ENCODE measurements around the gene KANK4. TPM values are rescaled to one million over a fixed set of nuclear protein-coding genes. Genes with fewer than 3 reads are reported as not detected.
"Not testable (repeated sequence)": the region's sequence is repeated elsewhere in the genome, so short reads cannot be mapped to it uniquely, and the experiment has no call there.

KANK4 gene
- total RNA-seq, 2 donors from 2014 or later: 0.96 to 1.7 TPM

- Histone ChIP-seq H3K9ac (ENCODE audit: low read depth in 2 of 2, low read length in 2 of 2) (no peak overlapping the region), H3K27me3 (no peaks in the 10 kb centered on the region), H3K4me1 (no peaks in the 10 kb centered on the region), H3K4me3 (no peak overlapping the region), H3K27ac (no peak overlapping the region), H3K36me3 (no peaks in the 10 kb centered on the region), H3K9me3 (no peaks in the 10 kb centered on the region)
- no peak for TF ChIP-seq CTCF (IDR thresholded peaks at IDR 0.05)
- intact Hi-C loops (cut with DNase I): no loop called here
- DNase-seq: no peak
These were observed 69.0 kb downstream of the KANK4 start for GRCh38 chr1:62250126-62250726.

GRCh38 chr1:62247391-62248168 is 71.7 kb downstream of the KANK4 start:
- H3K27me3 ChIP-seq: no peaks in the 10 kb centered on the region
- no peaks in the 10 kb centered on the region for H3K9me3 ChIP-seq
- no peak for TF ChIP-seq CTCF (IDR thresholded peaks at IDR 0.05)
- no peaks in the 10 kb centered on the region for H3K36me3 ChIP-seq
- H3K27ac ChIP-seq: no peak overlapping the region
- H3K4me1 ChIP-seq: no peaks in the 10 kb centered on the region
- H3K4me3 ChIP-seq: no peak overlapping the region
- no peak overlapping the region for H3K9ac ChIP-seq (ENCODE audit: low read depth in 2 of 2, low read length in 2 of 2)
- DNase-seq: no peak
- intact Hi-C loops (cut with DNase I): no loop called here

GRCh38 chr1:62245201-62245600 is 74.0 kb downstream of the KANK4 start:
- intact Hi-C loops (cut with DNase I): no loop called here
- H3K9me3 ChIP-seq: no peaks in the 10 kb centered on the region
- no peak overlapping the region for H3K9ac ChIP-seq (ENCODE audit: low read depth in 2 of 2, low read length in 2 of 2)
- no peaks in the 10 kb centered on the region for H3K36me3 ChIP-seq
- H3K4me1 ChIP-seq: no peaks in the 10 kb centered on the region
- no peak for TF ChIP-seq CTCF (IDR thresholded peaks at IDR 0.05)
- no peak for DNase-seq
- no peaks in the 10 kb centered on the region for H3K27me3 ChIP-seq
- H3K27ac ChIP-seq: no peak overlapping the region
- H3K4me3 ChIP-seq: no peak overlapping the region

- DNase-seq; H3K27me3 ChIP-seq; H3K9me3 ChIP-seq; H3K27ac ChIP-seq; H3K4me1 ChIP-seq; H3K9ac ChIP-seq (ENCODE audit: low read depth in 2 of 2, low read length in 2 of 2); H3K36me3 ChIP-seq; H3K4me3 ChIP-seq; intact Hi-C loops (cut with DNase I): not testable (repeated sequence)
These were observed 74.9 kb downstream of the KANK4 start for GRCh38 chr1:62244380-62244779.

GRCh38 chr1:62241371-62242131 is 77.7 kb downstream of the KANK4 start:
- Histone ChIP-seq H3K9ac (ENCODE audit: low read depth in 2 of 2, low read length in 2 of 2) (no peak overlapping the region), H3K4me1 (no peaks in the 10 kb centered on the region), H3K27ac (no peak overlapping the region), H3K4me3 (no peak overlapping the region), H3K27me3 (no peaks in the 10 kb centered on the region), H3K9me3 (no peaks in the 10 kb centered on the region), H3K36me3 (no peaks in the 10 kb centered on the region)
- intact Hi-C loops (cut with DNase I): no loop called here
- no peak for TF ChIP-seq CTCF (IDR thresholded peaks at IDR 0.05)
- no peak for DNase-seq
